Embryonic facial prominence (tissue), 1 donor: ENCODE data around the gene CACFD1.

Source experiments
- DNase-seq: peaks from one replicate; pipeline ENCODE4 v3.0.0-alpha.2; 2016; ENCODE audit errors: extremely low spot score

CACFD1 gene

DNA sequence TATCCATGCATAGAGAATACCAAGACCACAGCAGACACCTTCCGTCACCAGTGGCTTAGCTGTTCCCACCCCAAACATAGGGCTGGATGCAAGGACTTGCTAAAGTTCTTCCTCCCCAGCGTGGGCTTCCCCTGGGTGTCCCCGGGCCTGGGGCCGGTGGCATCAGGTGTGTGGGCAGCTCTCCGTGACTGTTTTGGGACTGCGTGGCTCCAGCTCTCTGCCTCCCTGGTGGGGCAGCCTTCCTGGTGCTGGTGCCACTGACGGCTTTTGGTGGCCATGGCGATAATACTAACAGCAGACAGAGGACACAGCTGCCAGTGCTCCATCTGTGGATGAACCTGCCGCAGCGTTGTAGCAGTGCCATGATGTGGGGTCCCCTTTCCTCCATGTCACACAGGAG is 4.9 kb downstream of the CACFD1 start:
- no peak for DNase-seq

DNA sequence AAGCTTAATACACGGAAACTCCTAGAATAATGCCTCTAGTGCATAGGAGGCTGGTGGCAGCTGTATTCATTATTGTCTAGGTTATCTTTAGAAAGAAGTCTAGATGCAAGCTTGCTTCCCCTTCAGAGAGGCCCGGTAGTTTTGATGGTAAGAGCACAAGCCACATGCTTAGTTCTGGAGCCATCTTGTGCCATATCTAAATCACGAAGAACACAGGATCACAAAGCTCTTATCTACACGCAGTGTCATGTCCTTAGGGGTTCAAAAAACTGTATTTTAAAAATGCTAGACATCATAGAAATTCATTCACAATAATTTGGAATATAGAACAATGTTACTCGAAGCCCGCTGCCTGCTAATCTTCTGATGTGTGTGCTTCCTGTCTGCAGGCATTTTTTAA is 6.2 kb downstream of the CACFD1 start:
- DNase-seq, result no peak

DNA sequence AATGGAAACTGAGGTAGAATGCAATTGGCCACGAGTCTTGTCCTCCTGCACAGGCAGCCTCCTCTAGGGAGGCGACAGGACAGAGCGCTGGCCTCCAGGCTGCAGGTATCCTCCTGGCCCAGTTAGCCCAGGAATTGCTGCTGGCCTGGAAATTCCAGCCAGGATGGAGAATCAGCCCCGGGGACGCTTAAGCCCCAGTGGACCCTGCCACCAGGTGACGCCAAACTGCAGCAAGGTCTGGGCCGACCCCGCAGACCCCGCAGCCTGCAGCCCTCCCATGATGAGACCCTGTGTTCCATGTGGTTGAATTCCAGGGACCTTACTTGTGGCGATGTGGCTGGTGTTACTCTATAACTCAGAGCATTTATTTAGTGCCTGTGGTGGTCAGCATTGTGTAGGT is 7.3 kb downstream of the CACFD1 start:
- DNase-seq, result no peak

DNA sequence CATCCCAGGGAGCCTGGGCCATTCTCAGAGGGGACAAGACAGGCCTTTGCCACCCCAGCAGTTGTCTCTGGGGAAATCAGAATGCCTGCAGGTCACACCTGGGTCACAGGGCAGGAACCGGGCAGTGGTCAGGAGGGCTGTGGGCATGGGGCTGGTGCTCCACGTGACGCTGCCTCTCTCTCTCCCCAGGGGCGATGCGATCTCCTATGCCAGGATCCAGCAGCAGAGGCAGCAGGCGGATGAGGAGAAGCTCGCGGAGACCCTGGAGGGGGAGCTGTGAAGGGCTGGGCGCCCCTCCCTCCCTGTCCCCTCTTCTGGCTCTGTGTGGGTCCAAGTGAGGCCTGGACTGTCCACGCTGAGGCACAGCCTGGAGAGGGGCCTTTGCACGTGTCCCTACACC is 8.6 kb downstream of the CACFD1 start:
- DNase-seq, result no peak

DNA sequence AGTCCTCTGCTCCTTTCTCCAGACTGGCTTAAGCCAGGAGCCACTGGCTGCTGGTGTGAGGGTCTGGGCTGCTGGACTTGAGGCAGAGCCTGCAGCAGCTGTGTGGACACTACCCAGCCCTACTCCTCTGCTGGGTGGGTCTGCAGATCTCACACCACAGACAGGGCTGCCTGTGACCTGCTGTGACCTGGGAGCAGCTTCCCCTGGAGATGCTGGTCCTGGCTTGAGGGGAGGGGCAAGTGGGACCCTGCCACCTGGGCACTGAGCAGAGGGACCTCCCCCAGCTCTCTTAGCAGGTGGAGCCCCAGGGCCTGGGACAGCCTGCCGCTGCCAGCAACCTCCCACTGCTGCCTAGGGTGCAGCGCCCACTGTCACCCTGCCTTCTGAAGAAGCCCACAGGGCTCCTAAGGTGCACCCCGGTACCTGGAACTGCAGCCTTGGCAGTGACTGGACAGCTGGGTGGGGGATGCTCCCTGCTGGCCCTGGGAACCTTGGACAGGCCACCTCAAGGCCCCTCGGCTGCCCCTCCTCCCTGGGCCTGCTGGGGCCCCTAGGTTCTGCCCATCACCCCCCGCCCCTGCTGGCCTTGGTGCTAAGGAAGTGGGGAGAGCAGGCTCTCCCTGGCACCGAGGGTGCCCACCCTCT is 9.1 kb downstream of the CACFD1 start:
- no peak for DNase-seq

DNA sequence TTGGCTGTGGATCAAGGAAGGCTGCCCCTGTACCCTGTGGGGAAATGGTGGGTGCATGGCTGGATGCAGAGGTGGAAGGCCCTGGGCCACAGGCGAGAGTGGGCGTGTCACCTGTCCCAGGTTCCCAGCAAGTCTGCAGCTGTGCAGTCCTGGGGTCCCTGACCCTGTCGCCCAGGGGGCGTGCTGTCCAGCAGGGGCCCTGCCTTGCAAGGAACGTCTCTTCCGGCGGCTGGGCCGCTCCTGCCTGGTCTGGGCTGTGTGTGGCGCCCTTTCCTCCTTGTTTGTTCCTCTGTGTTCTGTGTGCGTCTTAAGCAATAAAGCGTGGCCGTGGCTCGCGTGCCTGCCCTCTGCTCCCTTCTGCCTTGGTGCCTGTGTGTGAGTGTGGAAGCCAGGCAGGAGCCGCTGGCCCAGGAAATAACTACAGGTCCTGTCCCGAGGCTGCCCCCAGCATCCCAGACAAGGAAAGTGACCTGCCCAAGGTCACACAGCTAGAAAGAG is 10.7 kb downstream of the CACFD1 start:
- DNase-seq, result no peak

DNA sequence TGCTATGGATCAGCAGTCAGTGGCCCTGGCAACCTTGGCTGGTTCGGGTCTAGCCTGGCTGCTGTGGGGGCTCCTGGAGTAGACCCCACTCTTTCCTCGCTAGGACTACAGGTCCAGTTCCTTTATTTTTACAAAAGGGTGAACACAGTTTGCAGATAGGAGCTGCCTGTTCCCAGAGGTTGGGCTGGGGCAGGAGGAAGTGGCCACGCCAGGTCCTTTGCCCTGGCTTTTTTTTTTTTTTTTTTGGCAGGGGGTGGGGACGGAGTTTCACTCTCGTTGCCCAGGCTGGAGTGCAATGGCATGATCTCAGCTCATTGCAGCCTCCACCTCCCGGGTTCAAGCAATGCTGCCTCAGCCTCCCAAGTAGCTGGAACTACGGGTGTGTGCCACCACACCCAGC is 11.2 kb downstream of the CACFD1 start:
- no peak for DNase-seq

DNA sequence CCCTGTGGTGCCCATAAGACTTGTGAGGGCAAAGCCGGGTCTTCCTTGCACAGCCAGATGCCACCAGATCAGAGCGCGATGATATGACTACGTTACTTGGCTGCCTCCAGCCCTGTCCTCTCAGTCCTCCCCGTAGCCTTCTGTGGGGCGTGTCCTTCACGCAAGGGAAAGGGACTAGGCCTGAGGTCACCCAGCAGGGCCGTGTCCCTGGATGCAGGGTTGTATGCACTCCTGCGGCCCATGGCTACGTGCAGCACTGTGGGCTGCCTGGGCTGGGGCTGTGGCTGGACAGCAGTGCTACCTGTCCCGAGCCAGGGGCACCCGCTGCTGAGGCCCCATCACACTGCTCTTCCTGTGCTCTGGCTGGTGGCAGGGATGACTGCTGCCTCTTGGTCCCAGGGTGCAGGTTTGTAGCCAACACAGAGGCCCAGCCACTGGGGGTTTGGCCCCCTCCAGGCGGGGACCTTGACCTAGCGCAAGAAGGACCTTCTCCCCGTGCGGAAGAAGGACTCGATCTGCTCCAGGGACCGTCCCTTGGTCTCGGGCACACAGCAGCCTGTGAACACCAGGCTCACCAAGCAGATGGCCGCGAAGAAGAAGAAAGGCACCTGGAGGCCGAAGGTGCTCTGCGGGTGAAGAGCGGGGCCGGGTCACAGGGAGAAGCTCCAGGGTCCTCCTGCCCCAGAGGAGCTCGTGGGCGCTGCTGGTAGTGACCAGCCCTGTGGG is 11.9 kb downstream of the CACFD1 start:
- DNase-seq, result no peak

DNA sequence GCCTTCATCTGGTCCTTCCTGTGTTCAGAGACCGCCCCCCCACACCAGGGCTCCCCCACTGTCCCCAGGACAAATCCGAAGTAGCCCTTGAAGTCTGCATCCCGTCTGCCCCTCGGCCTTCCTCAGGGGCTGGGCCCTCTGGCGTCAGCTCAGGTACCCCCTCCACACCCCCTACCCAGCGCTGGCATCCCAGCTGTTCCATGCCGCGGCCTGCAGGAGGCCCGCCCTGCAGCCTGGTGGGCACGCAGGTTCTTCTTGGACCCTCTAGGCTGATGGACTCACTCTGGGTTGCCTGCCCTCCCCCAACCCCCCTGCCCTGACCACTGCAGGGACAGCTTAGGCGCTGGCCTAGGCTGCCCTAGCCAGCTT is 12.5 kb downstream of the CACFD1 start:
- no peak for DNase-seq

DNA sequence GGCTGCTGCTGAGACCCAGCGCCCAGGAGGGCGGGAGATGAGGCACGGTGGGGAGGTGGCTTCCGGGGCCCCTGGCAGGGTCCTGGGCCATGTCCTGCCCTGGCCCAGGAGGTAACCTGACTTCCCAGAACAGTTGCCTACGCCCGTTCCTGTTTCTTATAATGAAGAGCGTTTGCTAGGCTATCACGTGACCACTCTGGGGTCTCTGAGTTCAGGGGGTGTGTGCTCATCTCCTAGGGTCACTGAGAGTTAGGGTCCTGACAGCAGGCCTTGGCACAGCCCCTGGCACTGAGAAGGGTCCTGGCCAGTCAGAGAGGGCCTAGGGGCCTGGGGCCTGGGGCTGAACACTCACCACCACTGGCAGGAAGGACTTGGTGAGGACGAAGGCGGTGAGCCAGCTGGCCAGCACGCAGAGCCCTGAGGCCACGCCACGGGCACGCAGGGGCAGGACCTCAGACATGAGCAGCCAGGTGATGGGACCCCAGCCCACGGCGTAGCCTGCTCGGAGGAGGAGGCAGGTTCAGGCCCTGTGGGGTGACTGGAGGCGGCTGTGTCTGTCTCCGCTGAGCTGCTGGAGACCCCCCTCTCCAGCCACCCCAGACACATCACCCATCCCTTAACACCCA is 13.1 kb downstream of the CACFD1 start:
- DNase-seq, result no peak

DNA sequence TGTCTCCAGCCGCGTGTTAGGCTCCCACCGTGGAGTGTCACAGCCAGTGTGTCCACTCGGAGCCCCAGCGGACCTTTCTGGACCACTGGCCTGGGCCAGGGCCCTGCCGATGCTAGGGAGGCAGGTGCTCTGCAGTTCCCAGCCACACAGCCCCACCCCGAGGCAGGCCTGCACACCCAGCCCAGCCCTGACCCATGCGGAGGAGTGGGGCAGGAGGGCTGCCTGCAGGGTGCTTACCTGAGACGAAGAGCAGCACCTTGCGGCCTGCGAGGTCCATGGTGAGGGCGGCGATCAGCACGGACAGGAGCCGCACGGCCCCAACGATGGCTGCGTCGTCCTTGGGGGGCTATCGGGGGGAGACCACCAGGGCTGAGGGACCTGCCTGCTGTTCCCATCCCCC is 14.0 kb downstream of the CACFD1 start:
- no peak for DNase-seq

DNA sequence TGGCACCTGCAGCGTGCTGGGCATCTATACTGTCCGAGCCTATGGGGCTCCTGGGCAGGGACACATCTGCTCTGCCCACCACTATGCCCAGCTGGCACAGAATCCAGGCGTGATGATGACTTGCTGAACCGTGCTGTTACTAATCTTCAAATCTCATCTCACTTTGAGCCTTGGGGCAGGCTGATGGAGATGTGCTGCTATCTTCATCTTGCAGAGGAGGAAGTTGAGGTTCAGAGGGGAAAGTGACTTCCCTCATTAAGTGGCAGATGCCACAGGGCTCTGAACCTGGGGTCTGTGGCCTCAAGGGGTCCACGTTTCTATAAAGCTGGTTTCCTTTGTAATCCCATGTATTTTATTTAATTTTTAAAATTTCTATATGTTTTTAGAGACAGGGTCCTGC is 14.4 kb downstream of the CACFD1 start:
- no peak for DNase-seq

DNA sequence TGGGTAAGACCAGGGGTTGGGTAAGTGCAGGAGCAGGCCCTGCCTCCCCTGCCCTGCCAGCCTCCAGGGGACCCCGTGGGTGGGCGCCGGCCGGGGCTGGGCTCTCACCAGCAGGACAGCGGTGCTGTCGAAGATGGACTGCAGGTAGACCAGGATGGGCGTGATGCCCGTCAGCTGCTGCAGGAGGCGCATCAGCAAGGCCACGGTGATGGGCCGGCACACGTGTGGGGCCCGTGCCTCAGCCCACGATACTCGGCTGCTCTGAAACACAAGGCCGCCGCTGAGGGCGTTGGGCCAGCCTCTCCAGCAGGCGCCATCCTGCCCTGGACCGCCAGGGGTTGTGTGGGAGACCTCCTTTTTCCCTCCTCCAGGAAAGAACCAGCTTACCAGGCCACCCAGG is 15.1 kb downstream of the CACFD1 start:
- DNase-seq, result no peak

DNA sequence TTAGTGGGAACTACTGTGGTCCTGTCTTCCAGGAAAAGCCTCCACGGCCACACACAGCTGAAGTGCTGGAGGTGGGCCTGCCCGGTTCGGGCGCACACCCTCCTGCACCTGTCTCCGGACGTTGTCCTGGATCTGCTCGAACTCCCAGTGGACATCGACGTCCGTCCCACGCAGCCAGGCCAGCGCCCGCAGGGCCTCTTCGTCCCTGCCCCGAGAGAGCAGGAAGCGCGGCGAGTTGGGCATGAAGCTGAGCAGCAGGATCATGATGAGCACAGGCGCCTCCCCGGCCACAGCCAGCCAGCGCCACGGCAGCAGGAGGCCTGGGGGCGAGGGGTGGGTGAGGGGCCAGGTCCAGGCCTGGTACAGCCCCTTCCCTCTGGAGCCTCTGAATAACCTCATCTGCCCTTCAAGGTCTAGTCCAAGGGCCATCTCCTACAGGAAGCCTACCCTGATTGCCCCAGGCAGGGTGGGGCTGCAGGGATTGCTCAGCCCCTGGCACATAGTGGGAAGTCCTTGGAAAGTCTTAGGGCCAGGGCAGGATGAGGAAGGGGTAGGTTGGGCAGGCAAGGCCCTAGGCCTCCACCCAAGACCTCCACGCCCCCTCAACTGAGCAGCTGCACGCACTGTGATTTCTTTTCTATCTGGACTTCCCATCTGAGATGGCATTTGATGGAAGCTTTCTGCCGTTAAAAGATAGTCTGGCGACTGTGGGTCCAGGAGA is 15.7 kb downstream of the CACFD1 start:
- no peak for DNase-seq

DNA sequence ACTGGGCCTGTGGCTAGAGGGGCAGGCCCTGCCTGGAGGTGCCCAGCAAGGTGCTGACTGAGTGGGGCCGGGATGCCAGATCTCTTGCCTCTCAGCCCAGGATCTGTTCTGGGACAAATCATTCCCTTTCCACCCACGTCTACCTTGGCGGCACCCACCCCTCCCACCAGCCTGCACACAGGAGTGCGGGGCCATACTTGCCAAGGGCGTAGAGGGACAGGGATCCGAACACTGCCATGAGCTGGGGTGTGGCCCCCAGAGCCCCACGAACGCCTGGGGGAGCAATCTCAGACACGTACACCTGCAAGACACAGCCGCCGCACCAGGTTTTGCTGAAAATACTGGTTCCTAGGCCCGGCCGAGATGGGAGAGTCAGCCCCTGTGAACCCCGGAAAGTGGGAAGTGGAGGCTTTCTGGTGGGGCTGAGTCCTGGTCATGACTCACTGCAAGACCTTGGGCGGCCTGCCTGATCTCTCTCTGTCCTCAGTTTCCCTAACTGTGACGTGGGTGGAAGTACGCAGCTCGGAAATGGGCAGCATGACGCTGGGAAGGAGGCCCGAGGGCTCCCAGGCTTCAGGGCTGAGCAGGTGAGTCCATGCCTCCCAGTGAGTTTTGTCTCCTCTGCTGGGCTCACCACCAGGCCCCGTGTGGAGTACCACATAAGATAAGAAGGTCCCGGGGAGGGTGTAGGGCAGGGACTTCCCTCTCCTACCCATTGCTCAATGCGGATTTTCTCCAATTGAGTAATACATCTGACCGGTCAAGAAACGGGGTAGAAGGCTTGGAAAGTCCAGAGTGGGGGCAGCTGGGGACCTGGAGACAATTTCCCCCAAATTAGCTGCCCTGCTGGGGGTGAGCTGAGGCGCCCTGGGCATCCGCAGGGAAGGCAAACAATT is 16.5 kb downstream of the CACFD1 start:
- no peak for DNase-seq

DNA sequence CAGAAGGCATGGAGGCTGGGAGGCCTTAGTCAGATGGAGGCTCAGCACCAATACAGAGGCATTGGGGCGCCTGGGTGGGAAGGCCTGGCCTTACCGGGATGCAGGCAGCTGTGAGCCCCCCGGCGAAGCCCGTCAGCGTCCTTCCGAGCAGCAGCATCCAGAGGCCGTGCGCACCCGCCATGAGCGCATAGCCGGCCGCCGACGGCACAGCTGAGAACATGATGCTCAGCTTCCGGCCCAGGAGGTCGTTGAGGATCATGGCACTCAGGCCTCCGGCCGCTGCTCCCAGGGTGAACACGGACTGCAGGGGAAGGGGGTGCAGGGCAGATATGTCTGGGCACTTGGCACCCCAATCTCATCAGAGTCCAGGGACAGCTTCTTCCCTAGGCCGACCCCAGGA is 17.2 kb downstream of the CACFD1 start:
- DNase-seq, result no peak

DNA sequence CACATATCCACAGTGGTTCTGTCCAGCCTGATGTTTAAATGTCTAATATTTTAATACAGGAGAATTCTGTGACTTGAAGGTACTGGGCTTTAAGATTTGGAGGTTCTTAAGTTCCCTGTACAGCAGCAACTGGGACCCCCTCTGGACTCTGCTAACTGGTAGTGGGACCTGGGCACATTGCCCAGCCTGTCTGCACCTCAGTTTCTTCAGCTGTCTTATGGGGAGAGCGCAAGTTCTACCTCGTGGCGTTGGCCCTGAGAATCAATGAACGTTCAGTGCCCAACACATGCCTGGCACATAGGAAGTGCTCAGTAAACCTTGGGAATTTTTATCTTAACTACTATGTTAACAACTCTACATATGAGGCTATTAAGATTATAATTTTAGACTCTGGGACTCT is 17.7 kb downstream of the CACFD1 start:
- no peak for DNase-seq

DNA sequence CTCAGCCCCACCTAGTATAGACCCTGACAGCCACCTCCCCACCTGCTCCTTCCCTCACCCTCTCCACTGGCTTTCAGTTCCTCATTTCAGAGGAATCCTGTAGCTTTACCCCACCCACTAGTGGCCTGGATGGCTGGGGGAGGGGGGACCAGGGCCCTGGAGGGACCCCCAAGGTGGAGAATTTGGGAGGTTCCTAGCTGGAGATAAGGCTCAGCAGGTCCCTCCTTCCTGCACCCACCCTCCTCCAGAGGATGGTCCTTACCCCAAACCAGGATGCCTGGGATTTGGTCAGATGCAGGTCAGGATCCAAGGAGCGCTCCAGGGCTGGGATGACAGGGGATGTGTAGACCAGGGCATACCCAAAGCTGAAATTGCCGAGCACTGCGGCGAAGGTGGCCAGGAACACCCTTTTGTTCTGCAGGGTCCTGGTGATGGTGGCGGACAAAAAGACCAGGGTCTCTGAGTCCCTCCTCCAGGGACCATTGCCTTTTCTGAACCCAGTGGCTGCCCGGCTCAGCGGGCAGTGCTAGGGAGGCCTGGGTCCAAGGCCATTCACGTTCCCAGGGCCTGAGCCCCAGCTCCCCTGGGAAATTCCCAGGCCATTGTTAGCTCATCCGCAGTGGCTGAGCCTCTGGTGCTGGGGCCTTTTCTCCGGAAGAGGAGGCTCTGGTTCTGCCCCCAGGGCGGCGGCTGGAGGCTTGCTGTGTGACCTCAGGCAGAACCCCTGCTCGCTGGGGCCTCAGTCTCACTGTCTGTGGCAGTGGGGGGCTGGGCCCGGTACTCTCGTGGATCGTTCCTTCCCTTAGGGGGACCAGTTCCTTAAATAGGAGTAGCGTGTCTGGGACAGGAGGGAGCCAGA is 18.4 kb downstream of the CACFD1 start:
- no peak for DNase-seq

DNA sequence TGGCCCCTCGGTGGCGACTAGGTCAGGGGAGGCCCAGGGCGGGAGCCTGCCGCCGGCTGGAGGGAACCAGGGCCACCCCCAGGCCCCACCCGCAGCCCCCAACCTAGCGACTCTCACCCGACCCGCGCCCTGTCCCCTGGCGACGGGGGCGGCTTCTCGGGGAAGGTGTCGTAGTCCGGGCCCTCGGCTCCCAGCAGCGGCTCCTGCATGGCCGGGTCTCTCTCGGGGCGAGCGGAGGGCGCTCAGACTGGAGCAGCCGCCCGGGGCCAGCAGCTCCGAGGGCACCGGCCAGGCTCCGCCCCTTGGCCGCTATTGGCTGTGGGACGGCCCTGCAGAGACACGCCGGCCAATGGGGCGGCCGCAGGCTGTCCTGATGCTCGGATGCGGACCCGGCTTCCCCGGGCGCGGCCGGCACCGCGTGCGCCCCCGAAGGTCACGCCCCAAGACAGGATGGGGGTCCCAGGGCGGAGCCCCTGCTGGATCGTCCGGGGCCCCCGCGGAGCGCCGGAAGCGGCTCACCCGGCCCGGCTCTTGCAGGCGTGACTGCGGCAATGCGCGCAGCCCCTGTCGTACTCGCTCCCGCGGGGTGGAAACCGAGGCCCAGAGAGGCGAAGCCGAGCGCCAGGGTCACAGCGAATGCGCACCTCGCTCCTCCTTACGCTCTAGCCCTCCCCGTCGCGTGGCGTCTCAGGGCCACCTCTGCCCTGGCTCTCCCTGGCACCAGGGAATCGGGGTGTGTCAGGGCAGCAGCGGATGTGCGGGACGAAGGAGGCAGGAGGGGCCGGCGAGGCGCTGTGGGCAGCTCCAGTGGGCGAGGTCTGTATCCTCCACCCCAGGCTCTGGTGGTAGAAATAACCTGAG is 19.3 kb downstream of the CACFD1 start, which contains the start of gene SLC2A6:
SLC2A6 (minus strand) TSS at position 249 of the 861 bp plus-strand sequence; CDS start at position 209, 40 bp downstream.
- no peak for DNase-seq
